ENCODE data around the gene UST.
"Not testable (repeated sequence)": the region's sequence is repeated elsewhere in the genome, so short reads cannot be mapped to it uniquely, and the experiment has no call there.

The UST gene

DNA sequence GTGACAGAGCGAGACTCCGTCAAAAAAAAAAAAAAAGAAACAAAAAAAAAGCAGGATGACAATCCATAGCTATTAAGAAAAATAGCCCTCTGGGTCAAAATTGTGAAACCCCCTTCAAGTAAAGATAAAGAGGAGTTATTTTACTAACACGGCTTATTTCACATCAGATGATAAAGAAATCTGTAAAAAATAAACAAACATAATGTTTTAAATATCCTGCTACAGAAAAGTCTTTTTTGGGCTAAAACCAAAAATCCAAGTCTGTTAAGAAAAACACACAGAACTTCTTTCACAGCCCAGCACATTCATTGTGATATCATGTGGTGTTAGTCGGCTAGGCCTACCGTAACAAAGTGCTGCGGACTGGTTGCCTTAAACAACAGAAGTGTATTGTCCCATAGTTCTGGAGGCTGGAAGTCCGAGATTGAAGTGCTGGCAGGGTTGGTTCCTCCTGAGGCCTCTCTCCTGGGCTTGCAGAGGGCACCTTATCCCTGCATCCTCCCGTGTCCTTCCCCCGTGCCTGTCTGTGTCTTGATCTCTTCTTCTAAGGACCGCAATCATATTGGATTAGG is 331.5 kb downstream of the UST start:
- DNase-seq, result no peak

- peak in 1 of 2 experiments; percentile 13 for DNase-seq
Observed at GRCh38 chr6:149079456-149079855, 332.6 kb downstream of the UST start.

DNA sequence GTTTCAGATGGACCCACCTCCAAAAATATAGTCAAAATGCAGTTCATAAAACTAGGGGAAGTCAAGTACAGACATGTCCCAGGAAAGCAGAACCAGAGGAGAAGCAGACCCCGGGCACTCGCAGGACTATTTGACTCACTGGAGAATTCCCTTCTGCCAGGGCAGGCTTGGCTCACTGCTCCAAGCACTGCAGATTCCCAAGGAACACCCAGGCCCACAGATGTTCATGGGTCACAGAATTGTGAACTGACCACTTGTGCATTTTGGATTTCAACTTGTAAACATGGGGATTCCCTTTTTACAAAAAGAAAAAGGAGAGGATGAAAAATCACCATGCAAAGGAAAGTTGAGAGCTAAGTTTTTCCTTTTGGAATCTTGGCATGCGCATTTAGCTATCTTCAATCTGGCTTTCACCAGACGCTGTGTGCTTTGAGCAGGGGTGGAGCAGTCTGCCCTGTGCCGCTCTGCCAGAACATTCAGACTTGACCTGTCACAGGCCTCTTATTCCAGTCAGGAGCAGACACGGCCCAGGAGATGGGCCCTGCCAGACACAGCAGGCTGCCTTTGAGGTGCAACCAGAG is 333.2 kb downstream of the UST start:
- DNase-seq, result no peak

- no peak for DNase-seq
Observed at GRCh38 chr6:149080511-149080910, 333.7 kb downstream of the UST start.

- no peak for DNase-seq
Observed at GRCh38 chr6:149081281-149081680, 334.5 kb downstream of the UST start.

DNA sequence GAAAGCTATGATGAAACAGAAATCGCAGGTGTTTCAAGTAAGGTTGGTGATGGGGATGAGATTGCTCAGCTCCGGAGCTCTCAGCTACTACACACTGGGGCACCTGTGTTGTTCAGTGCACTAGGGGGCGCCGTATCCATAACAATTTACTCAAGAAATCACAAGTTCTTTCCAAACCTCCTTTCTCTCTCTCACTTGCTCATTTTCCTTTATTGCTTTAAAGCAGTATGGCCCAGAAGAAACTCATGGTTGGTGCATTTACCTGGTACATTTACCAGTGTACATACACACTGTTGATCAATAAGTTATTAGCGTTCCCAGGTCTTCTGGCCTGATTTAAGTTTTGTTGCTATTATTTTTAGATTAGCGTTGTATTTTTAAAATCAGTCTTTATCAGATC is 335.5 kb downstream of the UST start:
- peak; percentile 62 to 84 for DNase-seq

DNA sequence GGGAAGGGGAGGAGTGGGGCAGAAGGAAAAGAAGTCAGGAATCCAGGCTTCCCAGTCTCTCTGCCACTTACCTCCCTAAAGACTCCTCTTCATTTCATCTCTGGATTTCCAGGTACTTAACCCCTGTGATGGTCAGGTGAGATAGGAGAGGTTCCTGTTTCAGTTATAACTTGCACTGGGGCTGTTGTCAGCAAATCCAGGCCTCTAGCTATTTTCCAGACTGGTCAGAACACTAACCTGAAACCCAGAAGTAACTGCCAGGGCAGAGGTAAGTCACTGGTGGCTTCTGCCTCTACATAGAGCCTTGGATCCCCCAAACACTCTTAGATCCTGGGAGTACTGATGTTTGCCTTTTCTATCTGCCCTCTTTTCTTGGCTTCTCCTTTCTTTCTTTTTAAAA is 337.2 kb downstream of the UST start:
- no peak for DNase-seq

DNA sequence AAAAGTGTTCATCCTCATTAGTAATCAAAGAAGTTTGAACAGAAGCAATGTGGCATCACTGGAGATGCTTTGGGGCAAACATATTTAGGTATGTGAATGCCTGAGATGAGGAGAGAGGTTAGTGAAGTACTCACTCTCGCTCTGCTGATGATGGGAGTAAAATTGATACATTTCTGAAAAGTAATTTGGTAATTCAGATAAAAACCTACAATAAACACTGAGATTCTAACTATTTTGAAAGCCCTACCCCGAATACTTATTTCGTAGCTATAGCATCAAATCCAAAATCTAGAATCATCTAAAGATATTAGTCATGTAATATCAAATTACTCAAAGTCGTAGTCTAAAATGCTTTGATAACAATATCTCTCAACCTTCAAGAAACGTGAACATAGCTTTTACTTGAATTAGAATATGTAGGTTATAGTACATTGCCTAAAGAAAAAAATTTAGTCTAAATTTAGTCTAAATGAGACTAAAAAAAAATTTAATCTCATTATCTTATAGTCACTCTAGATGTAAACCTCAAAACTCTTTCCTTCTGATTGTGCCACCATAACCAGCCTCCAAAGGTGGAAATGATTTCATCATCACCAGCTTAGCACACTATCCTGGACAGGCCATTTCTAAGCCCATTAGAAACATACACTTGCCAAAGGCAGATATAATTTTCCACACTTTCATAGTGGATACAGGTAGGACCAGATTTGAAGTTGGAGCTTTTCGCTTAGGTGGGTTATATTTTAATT is 338.2 kb downstream of the UST start:
- DNase-seq, result no peak

DNA sequence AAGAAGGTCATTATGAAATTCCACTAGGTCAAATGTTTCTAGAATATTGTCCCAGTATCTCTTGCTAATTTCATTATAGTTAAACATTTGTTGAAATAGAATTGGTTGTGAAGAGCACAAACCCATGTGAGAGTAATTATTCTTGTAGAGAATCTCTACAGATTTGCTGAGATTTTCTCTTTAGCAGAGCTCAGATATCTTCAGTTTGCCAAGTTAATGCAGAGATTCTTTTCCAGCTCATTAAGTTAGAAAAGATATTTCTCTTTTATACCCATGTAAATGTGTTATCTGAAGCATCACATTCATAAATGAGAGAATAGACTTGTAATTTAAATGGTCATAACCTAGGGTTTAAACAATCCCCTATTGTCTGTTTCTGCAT is 338.7 kb downstream of the UST start:
- DNase-seq, result no peak

- no peak for DNase-seq
Observed at GRCh38 chr6:149086363-149086762, 339.5 kb downstream of the UST start.

DNA sequence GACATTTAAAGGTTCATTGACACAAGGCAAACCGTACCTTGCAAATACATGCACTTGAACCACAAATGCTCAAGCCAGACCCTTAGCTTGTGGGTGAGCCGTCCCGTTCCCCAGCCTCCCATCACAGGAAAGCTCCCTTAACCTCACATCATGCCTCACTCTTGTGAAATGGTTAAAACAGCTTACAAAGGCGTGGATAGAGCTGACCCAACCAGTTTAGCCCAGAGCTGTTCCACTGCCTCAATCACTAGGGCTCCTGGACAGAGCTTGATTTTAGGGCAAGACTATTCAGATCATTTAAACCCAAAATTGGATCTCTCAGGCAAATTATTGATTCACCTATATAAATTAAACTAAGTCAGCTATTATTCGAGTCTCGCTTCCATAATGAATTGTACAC is 341.1 kb downstream of the UST start:
- DNase-seq, result no peak

- no peak for DNase-seq
Observed at GRCh38 chr6:149088361-149088760, 341.5 kb downstream of the UST start.

DNA sequence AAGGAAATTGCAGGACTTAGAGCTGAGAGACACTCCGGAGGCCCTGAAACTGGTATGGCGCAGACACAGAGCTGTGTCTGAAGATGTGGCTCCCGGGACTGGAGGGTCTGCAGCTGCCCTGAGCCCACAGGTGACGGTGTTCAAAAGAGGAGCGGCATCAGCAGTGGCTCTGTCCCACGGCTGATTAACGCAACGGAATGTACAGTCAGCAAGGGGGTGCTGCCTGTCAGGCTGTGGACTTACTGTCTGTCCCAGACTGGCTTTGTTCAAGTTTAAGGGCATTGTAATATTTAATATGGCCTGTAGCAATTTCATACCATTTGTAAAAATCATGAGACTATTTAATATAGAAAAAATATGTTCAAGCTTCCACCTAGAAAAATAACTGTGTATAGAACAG is 342.7 kb downstream of the UST start:
- no peak for DNase-seq

GRCh38 chr6:149090937-149091336 is 344.1 kb downstream of the UST start:
- no peak for DNase-seq

- no peak for DNase-seq
Observed at GRCh38 chr6:149093643-149094042, 346.8 kb downstream of the UST start.

DNA sequence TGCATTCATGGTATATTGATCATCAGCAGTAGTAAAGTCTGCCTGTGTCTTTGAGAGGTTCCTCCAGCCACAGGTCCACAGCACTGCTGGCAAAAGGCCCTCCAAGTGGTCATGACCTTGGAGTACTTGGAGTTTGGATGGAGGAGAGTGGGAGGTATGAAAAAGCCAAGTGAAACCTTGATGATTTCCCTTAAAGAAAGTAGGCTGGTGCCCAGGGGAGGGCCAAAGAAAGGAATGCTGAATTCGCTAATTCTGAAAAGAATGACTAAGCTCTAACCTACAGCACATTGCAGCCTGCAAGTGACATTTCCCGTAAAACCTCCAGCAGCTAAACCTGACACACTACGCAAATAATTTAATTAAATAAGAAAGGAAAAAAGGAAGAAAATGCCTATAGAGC is 347.3 kb downstream of the UST start:
- DNase-seq, result no peak

- DNase-seq, result no peak
Observed at GRCh38 chr6:149094934-149095351, 348.1 kb downstream of the UST start.

GRCh38 chr6:149095842-149096241 is 349.0 kb downstream of the UST start:
- no peak for DNase-seq

GRCh38 chr6:149097794-149098193 is 351.0 kb downstream of the UST start:
- DNase-seq, result no peak

GRCh38 chr6:149098700-149099276 is 352.0 kb downstream of the UST start:
- DNase-seq, result no peak

- DNase-seq, result no peak
Observed at GRCh38 chr6:149102324-149102723, 355.5 kb downstream of the UST start.

DNA sequence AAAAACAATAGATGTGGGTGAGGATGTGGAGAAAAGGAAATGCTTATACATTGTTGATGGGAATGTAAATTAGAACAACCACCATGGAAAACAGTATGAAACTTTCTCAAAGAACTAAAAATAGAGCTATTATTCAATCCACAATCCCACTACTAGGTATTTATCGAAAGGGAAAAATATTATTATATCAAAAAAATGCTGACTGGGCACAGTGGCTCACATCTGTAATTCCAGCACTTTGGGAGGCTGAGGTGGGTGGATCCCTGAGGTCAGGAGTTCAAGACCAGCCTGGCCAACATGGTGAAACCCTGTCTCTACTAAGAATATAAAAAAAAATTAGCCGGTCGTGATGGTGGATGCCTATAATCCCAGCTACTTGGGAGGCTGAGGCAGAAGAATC is 357.1 kb downstream of the UST start:
- not testable (repeated sequence) for DNase-seq

- DNase-seq, result no peak
Observed at GRCh38 chr6:149107520-149107919, 360.7 kb downstream of the UST start.

DNA sequence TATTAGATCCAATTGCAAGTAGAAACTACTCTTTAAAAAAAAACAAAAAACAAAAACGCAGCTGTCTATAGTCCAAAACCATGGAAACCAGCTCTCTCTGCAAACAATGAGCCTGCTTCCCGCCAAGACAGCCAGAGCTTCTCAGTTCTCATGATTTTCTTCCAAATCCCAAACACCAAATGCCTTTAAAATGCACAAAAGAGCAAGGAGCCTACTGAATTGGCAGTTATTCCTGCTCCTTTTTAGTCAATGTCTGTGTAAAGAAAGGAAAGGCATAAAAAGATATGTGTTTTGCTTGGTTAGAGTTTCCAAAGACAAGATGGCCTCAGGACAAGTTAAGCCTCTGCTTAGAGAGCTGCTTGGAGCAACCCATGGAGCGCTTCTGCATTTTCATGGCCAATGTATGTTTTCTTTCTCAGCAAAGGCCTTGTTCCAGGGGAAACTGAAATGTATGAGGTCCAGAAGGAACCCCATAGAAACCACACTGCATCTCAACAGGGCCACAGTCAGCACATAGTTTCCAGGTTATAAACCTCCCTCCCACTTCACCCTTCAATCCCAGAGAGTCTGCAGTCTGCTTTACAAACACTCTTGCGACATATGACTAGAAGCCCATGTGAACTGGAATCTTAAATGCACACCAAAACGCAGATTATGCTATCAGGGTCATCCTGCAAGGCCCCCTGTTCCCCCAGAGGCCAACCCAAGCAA is 361.4 kb downstream of the UST start:
- no peak for DNase-seq
